Common myeloid progenitor, CD34-positive (primary cell): ENCODE data around the gene ARSG.

ENCODE experiments used
- CTCF ChIA-PET: fragments of 350-600 bp; sonication (Branson Sonifier 250); formaldehyde crosslinking; loops from one replicate; lab custom pipeline; 2021; ENCODE audit warnings: antibody characterized with exemption; lab: Charles Lee
- POLR2A ChIA-PET: fragments of 350-600 bp; sonication (Branson Sonifier 250); formaldehyde crosslinking; loops from one replicate; lab custom pipeline; 2021; ENCODE audit warnings: antibody characterized with exemption; lab: Charles Lee
- DNase-seq, 3 donors: peaks; one replicate each; pipeline versions ENCODE4 v3.0.0 to v3.0.0-alpha.2; 2013
- H3K27ac ChIP-seq, 2 experiments: 1 replicate in 1 of 2; 2 replicates in 1 of 2; pipeline ENCODE4 v1.7.0; 2013; ENCODE audit warnings: inconsistent platforms in 2 of 2, low read length in 2 of 2, mild to moderate bottlenecking in 2 of 2, low read depth in 1 of 2, moderate library complexity in 1 of 2; ENCODE audit not compliant: severe bottlenecking in 2 of 2, insufficient read depth in 1 of 2, poor library complexity in 1 of 2
- H3K27me3 ChIP-seq, 5 experiments: replicated peaks in 2 of 5; 1 replicate in 3 of 5; 2 replicates in 2 of 5; pipeline versions ENCODE4 v1.6.1 to v1.7.0; 2013; ENCODE audit warnings: low read length in 4 of 5, mild to moderate bottlenecking in 2 of 5, moderate library complexity in 2 of 5, inconsistent platforms in 1 of 5; ENCODE audit not compliant: insufficient read depth in 5 of 5, control insufficient read depth in 4 of 5
- H3K36me3 ChIP-seq, 4 experiments: 1 replicate in 2 of 4; 2 replicates in 2 of 4; pipeline versions ENCODE4 v1.6.1 to v1.7.0; 2013; ENCODE audit warnings: low read length in 3 of 4, control low read depth in 1 of 4, mild to moderate bottlenecking in 1 of 4; ENCODE audit not compliant: control insufficient read depth in 4 of 4, insufficient read depth in 4 of 4
- H3K4me1 ChIP-seq, 4 experiments: 1 replicate in 3 of 4; 2 replicates in 1 of 4; pipeline versions ENCODE4 v1.6.1 to v1.7.1; 2013; ENCODE audit warnings: low read length in 3 of 4, mild to moderate bottlenecking in 3 of 4, control low read depth in 1 of 4, inconsistent platforms in 1 of 4, moderate library complexity in 1 of 4; ENCODE audit not compliant: control insufficient read depth in 4 of 4, insufficient read depth in 4 of 4; ENCODE audit errors: control extremely low read depth in 1 of 4
- H3K4me3 ChIP-seq, 7 experiments: 1 replicate in 4 of 7; 2 replicates in 3 of 7; pipeline versions ENCODE4 v1.5.1 to v1.7.0; 2013; ENCODE audit warnings: mild to moderate bottlenecking in 7 of 7, low read length in 6 of 7, moderate library complexity in 6 of 7, inconsistent platforms in 2 of 7, low read depth in 2 of 7, control low read depth in 1 of 7; ENCODE audit not compliant: insufficient read depth in 4 of 7, control insufficient read depth in 1 of 7; ENCODE audit errors: extremely low read depth in 1 of 7
- H3K9me3 ChIP-seq, 5 experiments: 1 replicate in 4 of 5; 2 replicates in 1 of 5; pipeline versions ENCODE4 v1.6.1 to v1.7.1; 2013; ENCODE audit warnings: low read length in 4 of 5, mild to moderate bottlenecking in 2 of 5, inconsistent platforms in 1 of 5, low read depth in 1 of 5, moderate library complexity in 1 of 5; ENCODE audit not compliant: control insufficient read depth in 4 of 5, insufficient read depth in 2 of 5; ENCODE audit errors: control extremely low read depth in 1 of 5
- WGBS: methylation state at CpG from one replicate; pipeline ENCODE4 v1.1.5; 2013; ENCODE audit not compliant: insufficient coverage; 5-methylcytosine and 5-hydroxymethylcytosine counted together

Gene ARSG

GRCh38 chr17:68379692-68380677, 88.7 kb downstream of the ARSG start:
- H3K4me3 ChIP-seq, result no peak overlapping the region
- DNase-seq, result no peak
- no peaks in the 10 kb centered on the region for H3K36me3 ChIP-seq
- 100% methylated on average over 8 of the region's 11 CpGs for WGBS
- H3K4me1 ChIP-seq, result peaks cover 0 to 6% (median 0%) of the 10 kb centered on the region in 4 experiments
- POLR2A ChIA-PET, result no interaction called here
- CTCF ChIA-PET, result interaction anchor here (0.6 to 1.2 kb wide), 2 partner anchors 9 to 41 kb away, joined by 3 to 4 read pairs; no protein-coding TSS in a partner anchor
- no peak overlapping the region for H3K27ac ChIP-seq
- no peaks in the 10 kb centered on the region for H3K9me3 ChIP-seq
- peaks cover 0 to 4% (median 0%) of the 10 kb centered on the region in 5 experiments for H3K27me3 ChIP-seq

GRCh38 chr17:68381076-68381900, 90.0 kb downstream of the ARSG start:
- DNase-seq, result peak; percentile 27 to 72 (median 59)
- Histone ChIP-seq H3K4me3 (no peak overlapping the region), H3K27ac (no peak overlapping the region), H3K27me3 (peaks cover 0 to 4% (median 0%) of the 10 kb centered on the region in 5 experiments), H3K9me3 (no peaks in the 10 kb centered on the region), H3K36me3 (no peaks in the 10 kb centered on the region), H3K4me1 (peaks cover 0 to 6% (median 0%) of the 10 kb centered on the region in 4 experiments)
- CTCF ChIA-PET, result interaction anchor here (1.0 to 1.2 kb wide), 3 partner anchors 10 to 62 kb away, joined by 3 to 4 read pairs (median 3); no protein-coding TSS in a partner anchor
- 93% methylated on average over 6 of the region's 15 CpGs for WGBS
- POLR2A ChIA-PET, result no interaction called here

- Histone ChIP-seq H3K4me3 (no peak overlapping the region), H3K36me3 (no peaks in the 10 kb centered on the region), H3K27ac (no peak overlapping the region), H3K4me1 (peaks cover 0 to 6% (median 0%) of the 10 kb centered on the region in 4 experiments), H3K27me3 (peaks cover 0 to 4% (median 0%) of the 10 kb centered on the region in 5 experiments), H3K9me3 (no peaks in the 10 kb centered on the region)
- no peak for DNase-seq
- 100% methylated on average over 1 of the region's 3 CpGs for WGBS
- POLR2A ChIA-PET, result no interaction called here
- CTCF ChIA-PET, result interaction anchor here (1.0 to 2.2 kb wide), 5 partner anchors 15 to 63 kb away, joined by 3 to 6 read pairs (median 4); no protein-coding TSS in a partner anchor
Observed at GRCh38 chr17:68382582-68383085, 91.3 kb downstream of the ARSG start.

GRCh38 chr17:68383120-68383442, 91.8 kb downstream of the ARSG start:
- ChIA-PET CTCF (interaction anchor here (1.3 to 2.2 kb wide), 3 partner anchors 16 to 49 kb away, joined by 4 to 6 read pairs (median 4); no protein-coding TSS in a partner anchor), POLR2A (no interaction called here)
- DNase-seq, result no peak
- no peak overlapping the region for H3K27ac ChIP-seq
- peaks cover 0 to 4% (median 0%) of the 10 kb centered on the region in 5 experiments for H3K27me3 ChIP-seq
- no peaks in the 10 kb centered on the region for H3K36me3 ChIP-seq
- H3K4me3 ChIP-seq, result no peak overlapping the region
- no peaks in the 10 kb centered on the region for H3K9me3 ChIP-seq
- WGBS, result 100% methylated on average over 4 of the region's 4 CpGs
- peaks cover 0 to 2% (median 0%) of the 10 kb centered on the region in 4 experiments for H3K4me1 ChIP-seq

- DNase-seq, result no peak
- Histone ChIP-seq H3K27me3 (peaks cover 0 to 4% (median 0%) of the 10 kb centered on the region in 5 experiments), H3K4me1 (no peaks in the 10 kb centered on the region), H3K4me3 (no peak overlapping the region), H3K27ac (no peak overlapping the region), H3K9me3 (no peaks in the 10 kb centered on the region), H3K36me3 (no peaks in the 10 kb centered on the region)
- 87% methylated on average over 8 of the region's 16 CpGs for WGBS
- ChIA-PET POLR2A (no interaction called here), CTCF (interaction anchor here (1.3 to 2.2 kb wide), 3 partner anchors 15 to 49 kb away, joined by 4 to 6 read pairs (median 4); no protein-coding TSS in a partner anchor)
Observed at GRCh38 chr17:68383443-68384321, 92.4 kb downstream of the ARSG start.

- H3K4me1 ChIP-seq, result no peaks in the 10 kb centered on the region
- no peak for DNase-seq
- H3K9me3 ChIP-seq, result no peaks in the 10 kb centered on the region
- ChIA-PET POLR2A (no interaction called here), CTCF (interaction anchor here (1.1 kb wide), 1 partner anchor 15 kb away, joined by 3 read pairs; no protein-coding TSS in a partner anchor)
- H3K4me3 ChIP-seq, result no peak overlapping the region
- no peaks in the 10 kb centered on the region for H3K36me3 ChIP-seq
- H3K27ac ChIP-seq, result no peak overlapping the region
- peaks cover 0 to 7% (median 0%) of the 10 kb centered on the region in 5 experiments for H3K27me3 ChIP-seq
- 100% methylated on average over 1 of the region's 1 CpG for WGBS
Observed at GRCh38 chr17:68384471-68384870, 93.2 kb downstream of the ARSG start.
